GM12874 (cell line): ENCODE data around the gene FCMR.
A peak's percentile ranks its signal among the peaks of the same experiment; 100 is the strongest.

Experiments used
- CTCF ChIP-seq: IDR thresholded peaks from 2 replicates; pipeline ENCODE4 v1.5.1; 2011; ENCODE audit warnings: low read depth, mild to moderate bottlenecking, control low read depth, low read length, moderate library complexity; ENCODE audit not compliant: insufficient read depth

FCMR gene

GRCh38 chr1:206916000-206916709 is 5.6 kb downstream of the FCMR start:
- TF ChIP-seq CTCF: no peak

- no peak for TF ChIP-seq CTCF
These were observed 6.6 kb downstream of the FCMR start for GRCh38 chr1:206915030-206915735.

GRCh38 chr1:206913766-206914537 is 7.8 kb downstream of the FCMR start:
- no peak for TF ChIP-seq CTCF

GRCh38 chr1:206912445-206913095 is 9.2 kb downstream of the FCMR start:
- TF ChIP-seq CTCF: peak; percentile 72

GRCh38 chr1:206911064-206911663 is 10.6 kb downstream of the FCMR start:
- TF ChIP-seq CTCF: peak; percentile 51; the same call in 1 of the 2 replicates

GRCh38 chr1:206909883-206910318 is 11.8 kb downstream of the FCMR start:
- no peak for TF ChIP-seq CTCF
